ENCODE results near the gene UGGT1. TPM values are rescaled to one million over a fixed set of nuclear protein-coding genes. Genes with fewer than 3 reads are reported as not detected.

Gene UGGT1
- polyA plus RNA-seq, 1 of the 3 experiments (the other 2 are of a cell fraction), result 20.0 TPM

- TF ChIP-seq TAF1 (IDR thresholded peaks at IDR 0.05; ENCODE audit: borderline replicate concordance, low read depth, low read length) (no peak), RXRA (IDR thresholded peaks at IDR 0.05; ENCODE audit: borderline replicate concordance, low read depth) (no peak), GABPA (IDR thresholded peaks at IDR 0.05; ENCODE audit: low read depth) (no peak), YY1 (IDR thresholded peaks at IDR 0.05; ENCODE audit: low read depth) (no peak), EP300 (IDR thresholded peaks at IDR 0.05; ENCODE audit: borderline replicate concordance in 1 of 2, low read depth in 1 of 2, low read length in 1 of 2) (no peak), SIN3A (IDR thresholded peaks at IDR 0.05; ENCODE audit: borderline replicate concordance, low read depth, low read length) (no peak), ZBTB33 (IDR thresholded peaks at IDR 0.05; ENCODE audit: borderline replicate concordance, low read depth) (no peak), JUND (IDR thresholded peaks at IDR 0.05) (no peak), IRF3 (IDR thresholded peaks at IDR 0.05; ENCODE audit: low read depth, low read length) (no peak)
- TF ChIP-seq, protein P1, sequence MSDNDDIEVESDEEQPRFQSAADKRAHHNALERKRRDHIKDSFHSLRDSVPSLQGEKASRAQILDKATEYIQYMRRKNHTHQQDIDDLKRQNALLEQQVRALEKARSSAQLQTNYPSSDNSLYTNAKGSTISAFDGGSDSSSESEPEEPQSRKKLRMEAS (IDR thresholded peaks at IDR 0.05; ENCODE audit: low read depth), result no peak
These were observed 49.4 kb upstream of the UGGT1 start (continued) for GRCh38 chr2:128041561-128041960.

GRCh38 chr2:128043041-128043440, 48.0 kb upstream of the UGGT1 start:
- no peak for DNase-seq
- TF ChIP-seq FOXM1 (IDR thresholded peaks at IDR 0.05; ENCODE audit: low read depth) (no peak), RXRA (IDR thresholded peaks at IDR 0.05; ENCODE audit: borderline replicate concordance, low read depth) (no peak)
- H3K4me3 ChIP-seq (ENCODE audit: low read depth in 2 of 2, low read length in 1 of 2), result no peak overlapping the region
- H2AFZ ChIP-seq (ENCODE audit: low read depth), result no peak overlapping the region
- H3F3A ChIP-seq (replicated peaks; ENCODE audit: insufficient read depth), result no peaks in the 10 kb centered on the region
- no peak overlapping the region for H3K4me2 ChIP-seq
- 1% methylated on average over 3 of the region's 3 CpGs for WGBS (ENCODE audit: low lambda C conversion rate)
- H3K4me1 ChIP-seq (ENCODE audit: control insufficient read depth in 1 of 2, insufficient read depth in 2 of 2, low read depth in 1 of 2, low read length in 1 of 2), result no peaks in the 10 kb centered on the region
- no peaks in the 10 kb centered on the region for H3K79me2 ChIP-seq (ENCODE audit: insufficient read depth)
- H3K27ac ChIP-seq (ENCODE audit: low read depth in 2 of 2, low read length in 1 of 2), result no peak overlapping the region
- H3K36me3 ChIP-seq (replicated peaks in 1 of 2; ENCODE audit: control insufficient read depth in 1 of 2, insufficient read depth in 2 of 2, low read length in 1 of 2), result no peaks in the 10 kb centered on the region
- ChIA-PET CTCF (interaction anchor here (0.8 kb wide), 1 partner anchor 20 kb away, joined by 3 read pairs; no protein-coding TSS in a partner anchor), POLR2A (no interaction called here)
- no peaks in the 10 kb centered on the region for H4K20me1 ChIP-seq (ENCODE audit: insufficient read depth)
- peaks cover 12% of the 10 kb centered on the region; the same call in 1 of the 2 replicates for H3K9me3 ChIP-seq
- no peak overlapping the region for H3K9ac ChIP-seq
- no peaks in the 10 kb centered on the region for H3K27me3 ChIP-seq (ENCODE audit: insufficient read depth)
- no peaks in the 10 kb centered on the region for H3K9me2 ChIP-seq

- H3K4me2 ChIP-seq, result no peak overlapping the region
- H3K9me3 ChIP-seq, result no peaks in the 10 kb centered on the region
- no peak overlapping the region for H3K27ac ChIP-seq (ENCODE audit: low read depth in 2 of 2, low read length in 1 of 2)
- peaks cover 5% of the 10 kb centered on the region; the same call in 1 of the 2 replicates for H3K27me3 ChIP-seq (ENCODE audit: insufficient read depth)
- no peaks in the 10 kb centered on the region for H4K20me1 ChIP-seq (ENCODE audit: insufficient read depth)
- ChIA-PET CTCF (interaction anchor here (2.1 kb wide), 1 partner anchor 10 kb away, joined by 13 read pairs; no protein-coding TSS in a partner anchor), POLR2A (no interaction called here)
- no peaks in the 10 kb centered on the region for H3K4me1 ChIP-seq (ENCODE audit: control insufficient read depth in 1 of 2, insufficient read depth in 2 of 2, low read depth in 1 of 2, low read length in 1 of 2)
- no peak for DNase-seq
- H3K36me3 ChIP-seq (replicated peaks in 1 of 2; ENCODE audit: control insufficient read depth in 1 of 2, insufficient read depth in 2 of 2, low read length in 1 of 2), result no peaks in the 10 kb centered on the region
- no peaks in the 10 kb centered on the region for H3K79me2 ChIP-seq (ENCODE audit: insufficient read depth)
- TF ChIP-seq EZH2phosphoT487 (IDR thresholded peaks at IDR 0.05; ENCODE audit: borderline replicate concordance, low read depth) (no peak), TCF12 (IDR thresholded peaks at IDR 0.05) (no peak), CHD2 (IDR thresholded peaks at IDR 0.05; ENCODE audit: low read length, partially characterized antibody) (no peak), MXI1 (IDR thresholded peaks at IDR 0.05; ENCODE audit: low read depth, low read length) (no peak), TEAD4 (IDR thresholded peaks at IDR 0.05; ENCODE audit: borderline replicate concordance, insufficient read depth) (no peak), MEF2A (IDR thresholded peaks at IDR 0.05; ENCODE audit: borderline replicate concordance, low read depth) (no peak), FOSL2 (IDR thresholded peaks at IDR 0.05; ENCODE audit: borderline replicate concordance, low read depth) (no peak), JUND (IDR thresholded peaks at IDR 0.05) (no peak), FOXJ3 (CRISPR knock-in tag; IDR thresholded peaks at IDR 0.05) (no peak), RXRA (IDR thresholded peaks at IDR 0.05; ENCODE audit: borderline replicate concordance, low read depth) (no peak), TAF1 (IDR thresholded peaks at IDR 0.05; ENCODE audit: borderline replicate concordance, low read depth, low read length) (no peak), RAD21 (IDR thresholded peaks at IDR 0.05; ENCODE audit: low read length) (no peak), NRF1 (IDR thresholded peaks at IDR 0.05; ENCODE audit: low read depth, low read length) (no peak)
- no peak overlapping the region for H3K4me3 ChIP-seq (ENCODE audit: low read depth in 2 of 2, low read length in 1 of 2)
- no peaks in the 10 kb centered on the region for H3F3A ChIP-seq (replicated peaks; ENCODE audit: insufficient read depth)
- no peak overlapping the region for H3K9ac ChIP-seq
- 83% methylated on average over 12 of the region's 12 CpGs for WGBS (ENCODE audit: low lambda C conversion rate)
- no peaks in the 10 kb centered on the region for H3K9me2 ChIP-seq
- H2AFZ ChIP-seq (ENCODE audit: low read depth), result no peak overlapping the region
These were observed 37.7 kb upstream of the UGGT1 start for GRCh38 chr2:128053331-128053730.
